ENCODE measurements around the gene ALG2. TPM values are rescaled to one million over a fixed set of nuclear protein-coding genes. Genes with fewer than 3 reads are reported as not detected.

The ALG2 gene
- total RNA-seq, 2 donors from 2014 or later: 28.5 to 34.2 TPM

Other genes starting within 250 kb of the ALG2 start
- 10 to 100 TPM; 25.3 to 36.9 TPM for gene TGFBR1, start 116.8 kb downstream of the ALG2 start, total RNA-seq
- gene SEC61B, start 340 bp upstream of the ALG2 start, total RNA-seq: 100 to 1,000 TPM; 102 to 110 TPM